Measurements from ENCODE around the gene HFE.
A peak's percentile ranks its signal among the peaks of the same experiment; 100 is the strongest.

Gene HFE

DNA sequence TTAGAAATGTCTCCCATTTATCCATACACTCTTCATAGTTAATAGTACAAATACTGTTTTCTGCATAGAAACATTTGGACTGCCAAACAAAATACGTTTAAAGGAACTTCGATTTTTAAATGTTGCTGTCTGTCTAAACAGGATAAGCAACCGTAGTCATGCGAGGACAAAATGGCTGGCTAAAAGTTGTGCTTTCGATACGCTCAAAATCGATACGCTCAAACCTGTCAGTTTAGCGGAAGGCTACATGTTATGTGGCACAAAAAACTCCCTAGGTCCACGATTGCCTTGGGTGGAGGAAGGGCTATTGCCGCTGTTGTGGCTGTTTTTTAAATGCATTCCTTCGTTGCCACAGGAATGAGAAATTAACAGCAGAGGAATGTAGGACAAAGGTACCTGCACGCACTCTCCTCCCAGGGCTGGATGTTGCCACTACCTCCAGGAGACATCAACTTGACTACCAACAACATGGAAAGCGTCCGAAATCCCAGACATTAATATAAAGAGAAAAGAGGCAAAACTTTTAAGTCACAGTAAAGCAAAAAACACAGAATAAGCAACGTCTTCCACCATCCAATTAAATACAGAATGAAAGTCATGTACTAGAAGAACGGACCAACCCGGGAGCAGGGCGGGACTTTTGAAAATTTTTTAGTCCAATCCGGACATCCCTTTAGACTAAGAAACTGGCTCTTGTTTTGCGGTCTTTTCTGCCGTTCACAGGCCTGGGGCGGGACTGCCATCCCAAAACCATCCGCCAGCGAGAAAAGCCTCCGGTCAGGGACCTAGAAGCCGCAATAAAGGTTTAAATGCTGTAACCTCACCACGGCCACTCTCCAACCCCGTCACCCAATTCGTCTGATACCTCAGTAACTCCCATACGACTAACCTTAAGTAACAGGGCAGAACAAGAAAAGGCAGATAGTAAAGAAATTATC is 32.2 kb upstream of the HFE start (continued):
- TF ChIP-seq MEIS1 (CRISPR knock-in tag; IDR thresholded peaks at IDR 0.05; ENCODE audit: borderline replicate concordance): no peak
- no peak for TF ChIP-seq ZNF391 (tag by site-specific recombination; IDR thresholded peaks at IDR 0.05; ENCODE audit: borderline replicate concordance, low read depth)
- no peak for TF ChIP-seq ZNF843 (tag by site-specific recombination; IDR thresholded peaks at IDR 0.05)
- TF ChIP-seq ZNF664 (tag by site-specific recombination; IDR thresholded peaks at IDR 0.05): no peak; the same call in 1 of the 2 replicates
- TF ChIP-seq ZNF488 (tag by site-specific recombination; IDR thresholded peaks at IDR 0.05): no peak
- TF ChIP-seq CTCF (tag by site-specific recombination; IDR thresholded peaks at IDR 0.05): no peak
- TF ChIP-seq ZNF785 (tag by site-specific recombination; IDR thresholded peaks at IDR 0.05): no peak
- TF ChIP-seq ZNF692 (tag by site-specific recombination; IDR thresholded peaks at IDR 0.05): no peak
- TF ChIP-seq, protein P1, sequence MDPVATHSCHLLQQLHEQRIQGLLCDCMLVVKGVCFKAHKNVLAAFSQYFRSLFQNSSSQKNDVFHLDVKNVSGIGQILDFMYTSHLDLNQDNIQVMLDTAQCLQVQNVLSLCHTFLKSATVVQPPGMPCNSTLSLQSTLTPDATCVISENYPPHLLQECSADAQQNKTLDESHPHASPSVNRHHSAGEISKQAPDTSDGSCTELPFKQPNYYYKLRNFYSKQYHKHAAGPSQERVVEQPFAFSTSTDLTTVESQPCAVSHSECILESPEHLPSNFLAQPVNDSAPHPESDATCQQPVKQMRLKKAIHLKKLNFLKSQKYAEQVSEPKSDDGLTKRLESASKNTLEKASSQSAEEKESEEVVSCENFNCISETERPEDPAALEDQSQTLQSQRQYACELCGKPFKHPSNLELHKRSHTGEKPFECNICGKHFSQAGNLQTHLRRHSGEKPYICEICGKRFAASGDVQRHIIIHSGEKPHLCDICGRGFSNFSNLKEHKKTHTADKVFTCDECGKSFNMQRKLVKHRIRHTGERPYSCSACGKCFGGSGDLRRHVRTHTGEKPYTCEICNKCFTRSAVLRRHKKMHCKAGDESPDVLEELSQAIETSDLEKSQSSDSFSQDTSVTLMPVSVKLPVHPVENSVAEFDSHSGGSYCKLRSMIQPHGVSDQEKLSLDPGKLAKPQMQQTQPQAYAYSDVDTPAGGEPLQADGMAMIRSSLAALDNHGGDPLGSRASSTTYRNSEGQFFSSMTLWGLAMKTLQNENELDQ (tag by site-specific recombination; IDR thresholded peaks at IDR 0.05; ENCODE audit: low read depth): no peak
- TF ChIP-seq ZBTB17 (tag by site-specific recombination; IDR thresholded peaks at IDR 0.05): peak; percentile 92
- TF ChIP-seq ZNF211 (tag by site-specific recombination; IDR thresholded peaks at IDR 0.05; ENCODE audit: low read depth): no peak
- TF ChIP-seq YY2 (tag by site-specific recombination; IDR thresholded peaks at IDR 0.05): no peak
- no peak for TF ChIP-seq ZNF658 (tag by site-specific recombination; IDR thresholded peaks at IDR 0.05)
- TF ChIP-seq ZNF280C (tag by site-specific recombination; IDR thresholded peaks at IDR 0.05): no peak
- TF ChIP-seq ZNF501 (tag by site-specific recombination; IDR thresholded peaks at IDR 0.05): peak; percentile 10; the same call in 1 of the 2 replicates
- TF ChIP-seq ZNF626 (tag by site-specific recombination; IDR thresholded peaks at IDR 0.05): no peak
- TF ChIP-seq ZNF629 (tag by site-specific recombination; IDR thresholded peaks at IDR 0.05): no peak; the same call in 1 of the 2 replicates
- no peak for TF ChIP-seq ZIC2 (tag by site-specific recombination; IDR thresholded peaks at IDR 0.05)
- peak; percentile 34; the same call in 1 of the 2 replicates for TF ChIP-seq ZBTB20 (tag by site-specific recombination; IDR thresholded peaks at IDR 0.05)
- no peak for TF ChIP-seq ZNF221 (tag by site-specific recombination; IDR thresholded peaks at IDR 0.05; ENCODE audit: borderline replicate concordance)
- TF ChIP-seq, protein P2, sequence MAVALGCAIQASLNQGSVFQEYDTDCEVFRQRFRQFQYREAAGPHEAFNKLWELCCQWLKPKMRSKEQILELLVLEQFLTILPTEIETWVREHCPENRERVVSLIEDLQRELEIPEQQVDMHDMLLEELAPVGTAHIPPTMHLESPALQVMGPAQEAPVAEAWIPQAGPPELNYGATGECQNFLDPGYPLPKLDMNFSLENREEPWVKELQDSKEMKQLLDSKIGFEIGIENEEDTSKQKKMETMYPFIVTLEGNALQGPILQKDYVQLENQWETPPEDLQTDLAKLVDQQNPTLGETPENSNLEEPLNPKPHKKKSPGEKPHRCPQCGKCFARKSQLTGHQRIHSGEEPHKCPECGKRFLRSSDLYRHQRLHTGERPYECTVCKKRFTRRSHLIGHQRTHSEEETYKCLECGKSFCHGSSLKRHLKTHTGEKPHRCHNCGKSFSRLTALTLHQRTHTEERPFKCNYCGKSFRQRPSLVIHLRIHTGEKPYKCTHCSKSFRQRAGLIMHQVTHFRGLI (tag by site-specific recombination; IDR thresholded peaks at IDR 0.05): no peak
- TF ChIP-seq ZNF175 (tag by site-specific recombination; IDR thresholded peaks at IDR 0.05): no peak
- TF ChIP-seq ZNF549 (tag by site-specific recombination; IDR thresholded peaks at IDR 0.05): no peak
- TF ChIP-seq HOXA7 (CRISPR knock-in tag; IDR thresholded peaks at IDR 0.05; ENCODE audit: borderline replicate concordance): no peak
- peak; percentile 66; the same call in 1 of the 2 replicates for TF ChIP-seq MYNN (tag by site-specific recombination; IDR thresholded peaks at IDR 0.05; ENCODE audit: borderline replicate concordance)
- TF ChIP-seq ZNF19 (tag by site-specific recombination; IDR thresholded peaks at IDR 0.05; ENCODE audit: low read depth): no peak
- no peak for TF ChIP-seq ZBTB48 (tag by site-specific recombination; IDR thresholded peaks at IDR 0.05)
